Hepatocyte (in vitro differentiated cells): ENCODE data around the gene SRRM3.

Source experiments
- CTCF ChIP-seq: fragments of 200-600 bp; sonication (generic); IDR thresholded peaks from 2 replicates; pipeline ENCODE4 v1.5.1; 2016; ENCODE audit warnings: antibody characterized with exemption, mild to moderate bottlenecking; ENCODE audit not compliant: poor library complexity
- EZH2 ChIP-seq: fragments of 200-600 bp; sonication (generic); IDR thresholded peaks from 2 replicates; pipeline ENCODE4 v1.6.1; 2016; ENCODE audit warnings: antibody characterized with exemption, mild to moderate bottlenecking, borderline replicate concordance
- EZH2phosphoT487 ChIP-seq: fragments of 200-600 bp; sonication (generic); IDR thresholded peaks from one replicate; pipeline ENCODE4 v1.6.1; 2018; ENCODE audit warnings: antibody characterized with exemption, mild to moderate bottlenecking, low read depth, moderate library complexity; ENCODE audit not compliant: unreplicated experiment, severe bottlenecking

- no peak for TF ChIP-seq CTCF
- no peak for TF ChIP-seq EZH2
- no peak for TF ChIP-seq EZH2phosphoT487
These were observed 58.5 kb downstream of the SRRM3 start for GRCh38 chr7:76260171-76260703.
